Measurements from ENCODE around the gene CCDC188.

CCDC188 gene

DNA sequence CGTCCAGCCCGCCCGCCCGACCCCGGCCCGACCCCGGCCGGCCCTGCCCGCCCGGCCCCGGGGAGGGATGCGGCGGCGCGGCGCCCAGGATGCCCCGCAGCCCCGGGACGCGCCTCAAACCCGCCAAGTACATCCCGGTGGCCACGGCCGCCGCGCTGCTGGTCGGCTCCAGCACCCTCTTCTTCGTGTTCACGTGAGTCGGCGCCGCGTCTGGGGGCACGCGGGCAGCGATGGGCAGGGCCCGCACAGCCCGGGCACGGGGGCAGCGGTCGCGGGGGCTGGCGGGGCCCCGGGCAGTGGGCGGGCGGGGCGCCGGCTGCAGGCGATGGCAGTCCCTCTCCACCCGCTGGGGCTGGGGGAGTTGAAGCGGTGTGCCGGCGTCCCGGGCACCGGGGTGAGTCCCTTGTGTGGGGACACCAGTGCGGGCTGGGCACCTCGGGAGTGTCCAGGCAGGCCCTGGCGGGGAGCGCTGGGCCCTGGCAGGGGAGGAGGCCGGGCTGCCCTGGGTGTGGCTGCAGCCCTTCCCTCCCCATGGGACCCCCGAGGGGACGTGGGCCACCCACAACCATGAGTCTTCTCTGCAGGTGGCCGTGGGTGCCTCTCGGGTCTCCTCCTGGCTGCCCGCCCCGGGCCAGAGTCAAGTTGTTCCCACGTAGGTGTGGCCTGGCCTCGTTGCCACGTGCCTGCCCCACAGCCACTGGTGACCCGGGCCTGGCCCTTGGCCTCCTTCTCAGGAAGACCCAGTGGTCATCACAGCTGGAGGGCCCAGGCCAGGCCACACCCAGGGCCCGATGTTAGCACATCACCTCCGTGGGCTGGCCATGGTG lies 18.8 kb downstream of the CCDC188 start:
- DNase-seq = peak in 1 of 2 donors; percentile 29

- DNase-seq = peak in 1 of 2 donors; percentile 54
These were observed 19.3 kb downstream of the CCDC188 start, which contains the start of gene ZDHHC8 for GRCh38 chr22:20131597-20131858. Gene ZDHHC8, plus strand, starts transcription at chr22:20131804. Its CDS starts 144 bp downstream, at chr22:20131948.

DNA sequence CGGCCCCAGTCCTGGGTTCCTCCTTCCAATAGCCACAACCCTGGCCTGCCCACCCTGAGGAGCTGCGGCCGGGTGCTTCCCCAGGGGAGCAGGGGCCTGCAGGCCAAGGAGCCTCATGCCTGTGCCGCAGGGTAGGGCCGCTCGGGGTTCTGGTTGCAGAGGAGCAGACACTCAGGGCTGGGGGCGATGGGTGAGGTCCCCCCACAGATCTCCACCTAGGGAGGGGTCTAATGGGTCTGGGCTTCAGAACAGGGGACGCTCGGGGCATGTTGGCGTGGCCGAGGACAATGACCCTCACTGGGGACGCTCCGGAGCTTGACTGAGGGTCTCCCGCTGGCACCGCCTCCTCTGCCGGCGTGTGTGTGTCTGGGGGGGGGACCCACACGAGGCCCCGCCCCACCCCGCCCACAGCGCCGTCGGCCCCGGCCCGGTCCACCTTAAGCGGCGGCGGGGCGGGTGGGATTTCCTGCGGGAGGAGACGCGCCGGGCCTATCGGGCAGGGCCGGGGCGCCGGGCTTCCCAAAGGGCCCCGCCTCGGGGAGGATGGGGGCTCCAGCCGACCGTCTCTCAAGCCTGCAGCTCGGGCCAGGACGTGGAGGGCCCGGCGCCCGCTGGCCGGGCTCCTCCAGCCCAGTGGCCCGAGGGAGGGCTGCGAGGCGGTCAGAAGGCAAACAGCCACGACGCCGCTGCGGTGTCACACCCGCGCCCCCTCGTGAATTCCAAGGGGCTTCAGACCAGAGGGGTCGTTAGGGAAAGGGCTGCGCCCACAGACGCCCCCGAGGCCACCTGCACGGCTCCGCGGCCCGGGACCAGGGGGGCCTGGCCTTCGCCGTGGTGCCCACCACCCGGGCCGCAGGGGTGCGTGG lies 19.9 kb downstream of the CCDC188 start:
- peak; percentile 81 to 84 for DNase-seq

DNA sequence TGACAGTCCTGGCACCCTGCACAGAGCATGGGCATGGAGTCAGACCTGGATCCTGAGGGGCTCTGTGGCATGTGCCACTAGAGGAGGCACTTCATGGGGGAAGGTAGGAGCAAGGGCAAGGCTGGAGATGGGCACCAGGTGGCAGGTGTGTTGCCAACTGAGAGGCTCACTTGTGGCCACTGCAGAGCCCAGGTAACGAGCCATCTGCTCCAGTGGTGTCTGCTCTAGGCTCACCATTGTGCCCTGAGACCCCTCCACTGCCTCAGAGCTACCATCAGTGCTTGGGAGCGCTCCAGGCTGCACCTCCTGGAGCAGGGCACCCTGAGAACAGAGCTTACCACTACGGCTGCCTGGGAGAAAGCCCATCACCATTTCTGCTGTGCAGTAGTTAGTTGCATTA lies 20.5 kb downstream of the CCDC188 start:
- DNase-seq = peak in 1 of 2 donors; percentile 35

DNA sequence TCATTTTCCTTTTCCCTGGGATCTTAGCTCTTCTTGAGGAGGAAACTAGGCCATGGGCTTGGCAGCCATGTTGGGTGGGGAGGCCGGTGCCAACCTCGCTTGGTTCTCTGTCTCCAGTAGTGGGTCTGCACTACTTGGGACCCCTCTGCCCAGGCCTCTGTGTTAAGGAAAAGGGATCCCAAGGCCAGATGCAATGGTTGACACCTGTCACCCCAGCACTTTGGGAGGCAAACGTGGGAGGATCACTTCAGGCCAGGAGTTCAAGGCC lies 21.2 kb downstream of the CCDC188 start:
- DNase-seq = no peak

DNA sequence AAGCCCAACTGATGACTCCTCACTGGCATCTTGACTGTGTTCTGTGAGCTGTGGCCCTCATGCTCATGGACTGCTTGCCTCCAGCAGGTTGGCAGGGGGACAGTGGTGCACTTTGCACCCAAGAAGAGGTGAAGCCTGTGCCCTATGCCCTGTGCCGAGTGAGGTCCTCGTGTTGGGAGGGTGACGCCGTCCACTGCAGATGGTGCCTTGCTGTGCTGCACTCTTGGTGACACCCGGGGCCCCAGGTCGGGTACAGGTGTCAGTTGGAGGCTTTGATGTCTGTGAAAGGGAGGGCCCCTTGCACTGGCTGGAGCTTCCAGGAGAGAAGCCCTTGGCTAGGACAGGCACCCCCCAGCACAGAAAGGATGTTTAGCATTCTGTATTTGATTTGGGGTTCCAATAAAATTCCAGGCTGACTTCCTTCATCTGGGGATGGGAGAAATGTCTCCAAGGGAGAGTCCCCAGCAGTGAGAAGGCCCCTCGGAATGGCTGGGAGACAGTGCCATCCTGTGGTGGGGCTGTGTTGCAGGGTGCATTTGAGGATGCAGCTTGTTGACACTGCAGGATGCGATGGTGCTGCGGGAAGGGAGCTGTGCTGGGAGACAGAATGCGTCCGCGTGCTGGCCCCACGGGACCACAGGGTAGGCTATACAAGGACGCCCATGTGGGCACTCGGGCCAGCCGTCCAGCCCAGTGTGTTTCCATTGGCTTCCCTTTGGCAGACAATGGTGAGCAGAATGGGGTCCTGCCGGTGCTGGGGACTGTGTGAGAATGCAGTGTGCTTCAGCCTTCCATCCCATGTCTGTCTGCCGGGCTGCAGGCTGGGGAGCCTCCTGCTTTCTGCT lies 21.7 kb downstream of the CCDC188 start:
- peak; percentile 26 to 69 for DNase-seq

DNA sequence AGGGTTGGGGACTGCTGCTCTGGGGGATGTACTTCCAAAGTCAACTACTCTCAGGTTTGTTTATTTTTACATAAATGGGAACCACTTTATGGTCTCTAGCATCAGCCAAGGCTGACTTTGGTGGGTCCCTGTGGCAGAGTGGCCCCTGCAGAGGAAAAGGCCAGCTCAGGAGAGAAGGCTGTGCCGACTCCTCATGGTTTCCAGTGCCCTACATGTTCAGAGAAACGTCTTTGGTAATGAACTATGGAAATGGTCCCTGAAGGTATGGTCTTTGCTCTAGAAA lies 22.3 kb downstream of the CCDC188 start:
- no peak for DNase-seq

GRCh38 chr22:20127869-20128618 lies 22.8 kb downstream of the CCDC188 start:
- no peak for DNase-seq

DNA sequence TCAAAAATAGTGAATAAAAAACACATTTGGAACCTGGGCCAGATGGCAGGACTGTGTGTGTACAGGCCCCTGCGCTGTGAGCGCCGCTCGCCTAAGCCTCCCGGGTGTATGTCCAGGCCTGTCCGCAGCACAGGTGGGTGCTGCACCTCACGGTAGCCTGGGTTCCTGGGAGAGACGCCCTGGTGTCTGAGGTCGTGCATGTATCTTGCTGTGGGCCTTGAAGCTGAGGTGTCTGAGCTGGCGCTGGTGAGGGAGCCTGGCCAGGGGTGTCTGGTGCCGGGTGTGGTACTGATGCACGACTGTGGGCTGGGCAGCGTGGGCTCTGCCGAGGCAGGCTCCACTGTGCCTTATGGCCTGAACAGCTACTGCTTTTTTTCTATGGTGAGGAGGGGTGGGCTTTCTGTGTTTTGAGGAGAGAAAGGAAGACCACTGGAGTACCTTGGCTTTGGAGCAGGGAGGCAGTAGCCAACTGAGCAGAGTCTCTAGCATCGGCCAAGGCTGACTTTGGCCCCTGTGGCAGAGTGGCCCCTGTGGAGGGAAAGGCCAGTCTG lies 23.5 kb downstream of the CCDC188 start:
- DNase-seq = no peak

GRCh38 chr22:20126284-20127029 lies 24.4 kb downstream of the CCDC188 start:
- no peak for DNase-seq

GRCh38 chr22:20125201-20126174 lies 25.4 kb downstream of the CCDC188 start:
- no peak for DNase-seq

- no peak for DNase-seq
These were observed 26.6 kb downstream of the CCDC188 start for GRCh38 chr22:20124083-20124787.

GRCh38 chr22:20123366-20124082 lies 27.3 kb downstream of the CCDC188 start:
- no peak for DNase-seq

GRCh38 chr22:20121856-20122415 lies 28.9 kb downstream of the CCDC188 start:
- no peak for DNase-seq

GRCh38 chr22:20118300-20119020 lies 32.4 kb downstream of the CCDC188 start:
- DNase-seq = no peak

DNA sequence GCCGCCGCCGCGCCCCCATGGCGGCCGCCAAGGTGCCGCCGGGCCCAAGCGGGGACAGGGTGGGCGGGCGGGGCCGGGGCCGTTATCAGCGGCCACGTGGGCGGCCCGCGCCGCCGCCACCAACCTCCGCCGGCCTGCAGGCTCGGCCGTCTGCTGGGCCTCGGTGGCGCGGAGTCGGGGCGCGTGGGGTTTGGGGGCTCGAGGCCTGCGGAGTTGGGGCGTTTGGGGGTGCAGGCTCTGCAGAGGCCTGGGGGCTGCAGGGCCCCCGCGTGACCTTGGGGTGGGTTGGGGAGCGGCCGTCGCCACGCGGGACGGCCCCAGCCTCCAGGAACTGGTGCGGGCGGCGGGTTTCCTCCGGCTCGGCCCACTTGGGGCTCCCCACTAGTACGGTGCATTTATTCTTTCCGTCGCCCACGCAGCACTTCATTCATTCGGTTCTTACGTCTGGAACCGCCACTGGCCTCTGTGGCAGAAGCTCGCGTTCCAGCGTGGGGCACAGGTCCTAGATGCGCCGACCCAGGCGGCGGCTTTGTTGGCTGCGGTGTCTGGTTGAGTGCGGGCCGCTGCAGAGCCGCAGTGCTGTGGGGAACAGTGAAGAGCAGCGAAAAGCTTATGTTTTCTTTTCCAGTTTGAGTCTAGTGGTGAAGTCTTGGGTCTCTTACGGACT lies 33.1 kb downstream of the CCDC188 start:
- peak; percentile 27 to 59 for DNase-seq

GRCh38 chr22:20116951-20117632 lies 33.8 kb downstream of the CCDC188 start, which contains the start of gene TRMT2A:
Gene TRMT2A, minus strand, starts transcription at chr22:20117226. Its CDS starts 320 bp downstream, at chr22:20116906.
- peak; percentile 97 to 98 for DNase-seq

Measured in CD4-positive, alpha-beta T cell treated with Interferon alpha-2 for 1 hour (primary cell).